CD8-positive, alpha-beta memory T cell (primary cell): ENCODE results near the gene KCNG3. TPM values are rescaled to one million over a fixed set of nuclear protein-coding genes. Genes with fewer than 3 reads are reported as not detected.
A peak's percentile ranks its signal among the peaks of the same experiment; 100 is the strongest.

Experiments
- CTCF ChIA-PET: fragments of 350-600 bp; sonication (Branson Sonifier 250); formaldehyde crosslinking; loops from one replicate; lab custom pipeline; 2021; ENCODE audit warnings: antibody characterized with exemption; lab: Charles Lee
- POLR2A ChIA-PET: fragments of 350-600 bp; sonication (Branson Sonifier 250); formaldehyde crosslinking; loops from one replicate; lab custom pipeline; 2021; ENCODE audit warnings: antibody characterized with exemption; lab: Charles Lee
- DNase-seq, 5 donors: peaks; one replicate each; pipeline versions ENCODE4 v3.0.0 to v3.0.0-alpha.2; 2020 to 2022; ENCODE audit warnings: mixed read lengths in 1 of 5
- H3K27ac ChIP-seq: one replicate; pipeline ENCODE4 v1.7.0; 2013; ENCODE audit warnings: low read depth, mild to moderate bottlenecking, low read length, moderate library complexity
- H3K27me3 ChIP-seq: 2 replicates; pipeline ENCODE4 v1.7.0; 2013; ENCODE audit warnings: low read length, mild to moderate bottlenecking; ENCODE audit not compliant: insufficient read depth, poor library complexity, severe bottlenecking
- H3K36me3 ChIP-seq: 2 replicates; pipeline ENCODE4 v1.7.0; 2013; ENCODE audit warnings: mild to moderate bottlenecking, low read length, moderate library complexity; ENCODE audit not compliant: insufficient read depth
- H3K4me1 ChIP-seq: 2 replicates; pipeline ENCODE4 v1.7.0; 2013; ENCODE audit warnings: mild to moderate bottlenecking, low read length, moderate library complexity; ENCODE audit not compliant: insufficient read depth
- H3K4me3 ChIP-seq: 2 replicates; pipeline ENCODE4 v1.7.0; 2013; ENCODE audit warnings: mild to moderate bottlenecking, low read length
- H3K9me3 ChIP-seq: 2 replicates; pipeline ENCODE4 v1.7.0; 2013; ENCODE audit warnings: mild to moderate bottlenecking, low read length
- H3K27ac Mint-ChIP-seq, 8 donors: one replicate each; pipeline ENCODE4 v1.8.0; 2020 to 2021; ENCODE audit warnings: mixed read lengths in 8 of 8, mild to moderate bottlenecking in 6 of 8, inconsistent platforms in 3 of 8, moderate library complexity in 3 of 8
- H3K27me3 Mint-ChIP-seq, 2 donors: one replicate each; pipeline ENCODE4 v1.8.0; 2020 to 2021; ENCODE audit warnings: mixed read lengths in 2 of 2, mild to moderate bottlenecking in 1 of 2, moderate library complexity in 1 of 2
- H3K36me3 Mint-ChIP-seq, 3 donors: one replicate each; pipeline ENCODE4 v1.8.0; 2020 to 2021; ENCODE audit warnings: mixed read lengths in 3 of 3, inconsistent platforms in 1 of 3, mild to moderate bottlenecking in 1 of 3
- H3K4me1 Mint-ChIP-seq, 3 donors: one replicate each; pipeline ENCODE4 v1.8.0; 2020 to 2021; ENCODE audit warnings: mixed read lengths in 3 of 3, inconsistent platforms in 1 of 3, mild to moderate bottlenecking in 1 of 3
- H3K4me3 Mint-ChIP-seq, 7 donors: one replicate each; pipeline ENCODE4 v1.8.0; 2020 to 2021; ENCODE audit warnings: mixed read lengths in 7 of 7, mild to moderate bottlenecking in 6 of 7, moderate library complexity in 4 of 7, inconsistent platforms in 2 of 7
- H3K9me3 Mint-ChIP-seq, 5 donors: one replicate each; pipeline ENCODE4 v1.8.0; 2020 to 2022; ENCODE audit warnings: mixed read lengths in 5 of 5, mild to moderate bottlenecking in 3 of 5, moderate library complexity in 2 of 5, inconsistent platforms in 1 of 5
- polyA plus RNA-seq: library from polyadenylated mRNA; unstranded; fragments of 300-500 nt; fragmentation: Illumina TruSeq; gene quantifications from one replicate; pipeline ENCODE4 v1.2.3, GENCODE V29; 2021
- total RNA-seq, 2 experiments: library from RNA; stranded (reverse); gene quantifications; one replicate each; pipeline ENCODE4 v1.2.3, GENCODE V29; 2021

The KCNG3 gene
- total and polyA plus RNA-seq, 3 experiments from 2014 or later: 0.07 to 0.09 TPM; not detected in 1

DNA sequence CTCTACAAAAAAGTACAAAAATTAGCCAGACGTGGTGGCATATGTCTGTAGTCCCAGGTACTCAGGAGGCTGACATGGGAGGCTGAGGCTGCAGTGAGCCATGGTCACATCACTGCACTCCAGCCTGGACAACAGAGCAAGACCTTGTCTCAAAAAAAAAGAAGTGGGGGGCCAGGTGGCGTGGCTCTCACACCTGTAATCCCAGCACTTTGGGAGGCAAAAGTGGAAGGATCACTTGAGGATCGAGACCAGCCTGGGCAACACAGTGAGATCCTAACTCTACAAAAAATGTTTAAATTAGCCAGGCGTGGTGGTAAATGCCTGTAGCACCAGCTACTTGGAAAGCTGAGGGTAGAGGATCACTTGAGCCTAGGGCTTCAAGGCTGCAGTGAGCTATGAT, 23.1 kb downstream of the KCNG3 start:
- Mint-ChIP-seq H3K4me3 (no peak overlapping the region), H3K27me3 (peaks cover 0 to 4% of the 10 kb centered on the region in 2 donors), H3K4me1 (no peaks in the 10 kb centered on the region), H3K27ac (no peak overlapping the region), H3K9me3 (no peaks in the 10 kb centered on the region), H3K36me3 (no peaks in the 10 kb centered on the region)
- H3K9me3 ChIP-seq: no peaks in the 10 kb centered on the region
- H3K27me3 ChIP-seq: no peaks in the 10 kb centered on the region
- H3K36me3 ChIP-seq: no peaks in the 10 kb centered on the region
- no peak overlapping the region for H3K4me3 ChIP-seq
- CTCF ChIA-PET: no interaction called here
- DNase-seq: no peak
- no peaks in the 10 kb centered on the region for H3K4me1 ChIP-seq
- POLR2A ChIA-PET: no interaction called here
- no peak overlapping the region for H3K27ac ChIP-seq

DNA sequence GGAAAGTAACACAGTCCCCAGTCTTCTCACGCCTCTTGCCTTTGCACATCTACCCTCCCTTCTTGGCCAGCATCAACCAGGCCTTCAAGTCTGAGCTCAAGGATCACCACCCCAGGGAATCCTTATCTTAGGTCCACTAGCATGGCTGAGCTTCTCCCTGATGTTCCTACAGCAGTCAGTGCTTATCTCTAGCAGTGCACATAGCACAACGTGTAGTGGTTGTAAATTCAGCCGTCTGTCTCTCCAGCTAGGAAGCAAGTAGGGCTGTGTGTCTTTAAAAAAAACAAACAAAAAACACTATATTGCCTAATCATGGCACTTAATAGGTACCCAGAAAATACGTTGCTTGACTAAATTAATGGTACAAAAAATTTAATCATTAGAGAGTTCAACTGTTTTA, 29.2 kb downstream of the KCNG3 start:
- no peak for DNase-seq
- Histone ChIP-seq H3K4me3 (no peak overlapping the region), H3K36me3 (no peaks in the 10 kb centered on the region), H3K4me1 (no peaks in the 10 kb centered on the region), H3K9me3 (no peaks in the 10 kb centered on the region), H3K27me3 (no peaks in the 10 kb centered on the region), H3K27ac (no peak overlapping the region)
- Mint-ChIP-seq H3K9me3 (no peaks in the 10 kb centered on the region), H3K27me3 (peaks cover under 1 to 7% of the 10 kb centered on the region in 2 donors), H3K4me3 (no peak overlapping the region), H3K36me3 (no peaks in the 10 kb centered on the region), H3K27ac (no peak overlapping the region), H3K4me1 (no peaks in the 10 kb centered on the region)
- POLR2A ChIA-PET: no interaction called here
- CTCF ChIA-PET: no interaction called here

DNA sequence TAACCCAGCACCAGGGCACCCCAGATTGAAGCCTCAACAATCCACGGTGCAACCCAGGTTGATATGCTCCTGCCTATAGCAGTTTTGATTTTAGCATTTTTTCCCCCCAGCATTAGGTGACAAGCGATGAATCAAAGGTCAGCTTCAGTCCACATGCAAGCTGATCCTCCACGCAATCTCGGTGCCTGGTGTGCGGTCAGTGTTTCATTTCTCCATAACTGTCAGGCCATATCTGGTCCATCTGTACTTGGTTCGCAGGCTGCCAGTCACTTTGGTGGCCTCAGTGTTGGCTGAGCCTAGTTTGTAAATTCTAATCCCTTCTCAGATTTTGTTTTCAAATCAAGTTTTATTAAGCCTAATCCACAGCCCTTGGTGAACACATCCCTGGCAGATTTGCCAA, 30.2 kb downstream of the KCNG3 start:
- H3K27ac ChIP-seq: no peak overlapping the region
- H3K9me3 Mint-ChIP-seq: peaks cover 0 to 2% (median 0%) of the 10 kb centered on the region in 5 donors
- no peak overlapping the region for H3K4me3 ChIP-seq
- H3K9me3 ChIP-seq: no peaks in the 10 kb centered on the region
- POLR2A ChIA-PET: no interaction called here
- no peaks in the 10 kb centered on the region for H3K36me3 Mint-ChIP-seq
- H3K27ac Mint-ChIP-seq: no peak overlapping the region
- no peaks in the 10 kb centered on the region for H3K4me1 Mint-ChIP-seq
- peaks cover 2 to 14% of the 10 kb centered on the region in 2 donors for H3K27me3 Mint-ChIP-seq
- no peaks in the 10 kb centered on the region for H3K36me3 ChIP-seq
- no peak overlapping the region for H3K4me3 Mint-ChIP-seq
- no peaks in the 10 kb centered on the region for H3K27me3 ChIP-seq
- no peaks in the 10 kb centered on the region for H3K4me1 ChIP-seq
- CTCF ChIA-PET: no interaction called here
- no peak for DNase-seq

DNA sequence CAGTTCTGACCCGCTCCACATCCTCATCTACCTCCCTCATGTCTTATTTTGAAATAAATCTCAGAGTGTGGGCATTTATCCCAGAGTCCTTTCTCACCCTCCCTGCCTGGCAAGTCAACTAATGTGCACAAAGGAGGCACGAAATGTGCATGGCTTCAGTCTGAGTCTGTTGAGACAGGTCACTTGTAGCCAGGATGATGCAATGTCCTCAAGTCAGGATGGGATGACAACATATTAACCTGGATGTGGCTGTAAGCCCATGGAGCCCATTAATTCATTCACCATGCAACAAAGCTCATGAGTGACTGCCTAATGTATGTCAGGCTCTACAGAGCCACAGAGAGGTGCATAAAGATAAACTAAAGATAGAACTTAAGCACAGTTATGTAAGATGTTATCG, 34.5 kb downstream of the KCNG3 start:
- Mint-ChIP-seq H3K4me3 (no peak overlapping the region), H3K36me3 (no peaks in the 10 kb centered on the region), H3K27ac (no peak overlapping the region), H3K9me3 (peaks cover 0 to 2% (median 0%) of the 10 kb centered on the region in 5 donors), H3K4me1 (no peaks in the 10 kb centered on the region), H3K27me3 (peaks cover 5 to 34% of the 10 kb centered on the region in 2 donors)
- DNase-seq: no peak
- no peaks in the 10 kb centered on the region for H3K27me3 ChIP-seq
- CTCF ChIA-PET: interaction anchor here (1.2 kb wide), 1 partner anchor 9 kb away, joined by 3 read pairs; no protein-coding TSS in a partner anchor
- H3K4me3 ChIP-seq: no peak overlapping the region
- H3K9me3 ChIP-seq: no peaks in the 10 kb centered on the region
- no peaks in the 10 kb centered on the region for H3K4me1 ChIP-seq
- H3K27ac ChIP-seq: no peak overlapping the region
- no peaks in the 10 kb centered on the region for H3K36me3 ChIP-seq
- POLR2A ChIA-PET: no interaction called here

DNA sequence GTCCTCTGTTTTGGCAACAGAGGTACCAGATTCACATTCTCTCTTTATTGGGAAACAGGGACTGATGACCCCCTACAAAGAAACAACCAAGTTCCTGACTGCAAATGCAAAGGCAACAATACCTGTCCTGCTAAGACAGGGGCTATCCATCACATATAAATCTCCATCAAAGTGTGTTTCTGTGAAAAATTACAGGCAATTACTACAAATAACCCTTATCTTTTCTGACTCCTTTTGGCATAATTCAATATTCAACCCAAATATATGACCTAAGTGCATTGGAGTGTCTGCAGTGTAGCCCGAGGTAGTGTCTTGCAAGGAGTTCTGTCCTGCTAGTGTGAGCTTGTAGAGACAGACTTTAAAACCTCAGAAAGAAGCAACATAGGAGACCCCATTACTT, 35.4 kb downstream of the KCNG3 start:
- ChIA-PET CTCF (no interaction called here), POLR2A (no interaction called here)
- H3K4me1 ChIP-seq: no peaks in the 10 kb centered on the region
- no peak overlapping the region for H3K27ac ChIP-seq
- no peak for DNase-seq
- no peaks in the 10 kb centered on the region for H3K4me1 Mint-ChIP-seq
- H3K4me3 ChIP-seq: no peak overlapping the region
- H3K36me3 ChIP-seq: no peaks in the 10 kb centered on the region
- no peak overlapping the region for H3K27ac Mint-ChIP-seq
- H3K9me3 Mint-ChIP-seq: peaks cover 0 to 2% (median 0%) of the 10 kb centered on the region in 5 donors
- H3K27me3 ChIP-seq: no peaks in the 10 kb centered on the region
- peaks cover 8 to 38% of the 10 kb centered on the region in 2 donors for H3K27me3 Mint-ChIP-seq
- no peaks in the 10 kb centered on the region for H3K36me3 Mint-ChIP-seq
- H3K4me3 Mint-ChIP-seq: no peak overlapping the region
- H3K9me3 ChIP-seq: no peaks in the 10 kb centered on the region

DNA sequence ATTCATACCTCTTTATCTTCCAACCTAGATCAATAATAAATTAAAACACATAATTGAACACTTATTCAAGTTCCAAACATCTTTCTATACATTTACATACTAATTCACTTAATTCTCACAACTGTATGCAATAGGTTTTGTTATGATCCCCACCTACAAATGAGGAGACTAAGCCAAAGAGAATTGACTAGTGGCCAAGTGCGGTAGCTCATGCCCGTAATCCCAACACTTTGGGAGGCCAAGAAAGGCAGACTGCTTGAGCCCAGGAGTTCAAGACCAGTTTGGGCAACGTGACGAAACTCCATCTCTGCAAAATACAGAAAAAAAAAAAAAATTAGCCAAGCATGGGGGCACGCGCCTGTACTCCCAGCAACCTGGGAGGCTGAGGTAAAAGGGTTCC, 36.8 kb downstream of the KCNG3 start:
- no peaks in the 10 kb centered on the region for H3K9me3 ChIP-seq
- no peaks in the 10 kb centered on the region for H3K4me1 Mint-ChIP-seq
- peak overlapping the region in 1 of 8 donors; percentile 52 for H3K27ac Mint-ChIP-seq
- H3K4me3 Mint-ChIP-seq: no peak overlapping the region
- H3K4me3 ChIP-seq: no peak overlapping the region
- H3K9me3 Mint-ChIP-seq: peaks cover 0 to 5% (median 0%) of the 10 kb centered on the region in 5 donors
- ChIA-PET POLR2A (no interaction called here), CTCF (no interaction called here)
- peaks cover 17 to 48% of the 10 kb centered on the region in 2 donors for H3K27me3 Mint-ChIP-seq
- H3K4me1 ChIP-seq: no peaks in the 10 kb centered on the region
- H3K36me3 ChIP-seq: no peaks in the 10 kb centered on the region
- no peak overlapping the region for H3K27ac ChIP-seq
- no peaks in the 10 kb centered on the region for H3K27me3 ChIP-seq
- H3K36me3 Mint-ChIP-seq: no peaks in the 10 kb centered on the region
- no peak for DNase-seq

DNA sequence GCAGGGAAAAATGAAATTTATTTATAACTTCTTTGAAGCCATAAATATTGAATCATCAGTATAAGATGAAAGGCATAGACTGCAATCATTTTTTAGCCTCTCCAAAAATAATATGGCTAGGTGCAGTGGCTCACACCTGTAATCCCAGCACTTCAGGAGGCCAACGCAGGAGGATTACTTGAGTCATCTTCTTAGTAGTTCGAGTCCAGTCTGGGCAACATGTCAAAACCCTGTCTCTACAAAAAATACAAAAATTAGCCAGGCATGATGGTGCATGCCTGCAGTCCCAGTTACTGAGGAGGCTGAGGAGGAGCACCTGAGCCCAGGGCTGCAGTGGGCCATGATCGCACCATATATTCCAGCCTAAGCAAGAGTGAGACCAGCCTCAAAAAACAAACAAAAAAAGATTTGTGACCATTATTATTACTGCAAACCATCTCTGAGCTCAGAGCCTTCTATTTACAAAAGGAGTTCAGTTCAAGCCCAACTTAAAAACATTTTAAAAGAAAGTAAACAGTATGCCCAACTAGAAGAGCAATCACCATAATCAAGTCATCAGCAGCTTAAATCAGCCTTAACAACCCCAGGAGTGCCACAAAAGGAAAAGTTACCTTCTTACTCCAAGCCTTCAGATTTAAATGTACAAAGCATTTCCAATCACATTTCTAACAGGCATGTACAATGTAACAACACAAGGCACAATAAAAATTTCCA, 37.5 kb downstream of the KCNG3 start:
- no peaks in the 10 kb centered on the region for H3K4me1 Mint-ChIP-seq
- no peak overlapping the region for H3K4me3 Mint-ChIP-seq
- peaks cover 0 to 5% (median 0%) of the 10 kb centered on the region in 5 donors for H3K9me3 Mint-ChIP-seq
- DNase-seq: no peak
- Histone ChIP-seq H3K4me1 (no peaks in the 10 kb centered on the region), H3K27ac (no peak overlapping the region), H3K4me3 (no peak overlapping the region), H3K27me3 (no peaks in the 10 kb centered on the region), H3K9me3 (no peaks in the 10 kb centered on the region), H3K36me3 (no peaks in the 10 kb centered on the region)
- H3K36me3 Mint-ChIP-seq: no peaks in the 10 kb centered on the region
- peak overlapping the region in 1 of 8 donors; percentile 50 for H3K27ac Mint-ChIP-seq
- H3K27me3 Mint-ChIP-seq: peaks cover 20 to 48% of the 10 kb centered on the region in 2 donors
- POLR2A ChIA-PET: no interaction called here
- CTCF ChIA-PET: no interaction called here

DNA sequence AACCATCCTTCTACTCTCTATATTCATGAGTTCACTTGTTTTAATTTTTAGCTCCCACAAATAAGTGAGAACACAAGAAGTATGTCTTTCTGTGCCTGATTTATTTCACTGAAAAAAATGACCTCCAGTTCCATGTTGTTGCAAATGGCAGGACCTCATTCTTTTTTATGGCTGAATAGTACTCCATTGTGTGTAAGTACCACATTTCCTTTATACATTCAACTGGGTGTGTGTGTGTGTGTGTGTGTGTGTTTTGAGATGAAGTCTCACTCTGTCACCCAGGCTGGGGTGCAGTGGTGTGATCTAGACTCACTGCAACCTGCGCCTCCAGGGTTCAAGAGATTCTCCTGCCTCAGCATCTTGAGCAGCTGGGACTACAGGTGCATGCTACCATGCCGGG, 41.2 kb downstream of the KCNG3 start:
- H3K4me1 Mint-ChIP-seq: no peaks in the 10 kb centered on the region
- Histone ChIP-seq H3K9me3 (no peaks in the 10 kb centered on the region), H3K4me1 (no peaks in the 10 kb centered on the region), H3K36me3 (no peaks in the 10 kb centered on the region), H3K27me3 (no peaks in the 10 kb centered on the region), H3K27ac (no peak overlapping the region), H3K4me3 (no peak overlapping the region)
- H3K9me3 Mint-ChIP-seq: peaks cover 0 to 3% (median 0%) of the 10 kb centered on the region in 5 donors
- ChIA-PET POLR2A (interaction anchor here (0.6 kb wide), 1 partner anchor 67 kb away, joined by 3 read pairs; no protein-coding TSS in a partner anchor), CTCF (no interaction called here)
- H3K27ac Mint-ChIP-seq: no peak overlapping the region
- peaks cover 18 to 45% of the 10 kb centered on the region in 2 donors for H3K27me3 Mint-ChIP-seq
- no peaks in the 10 kb centered on the region for H3K36me3 Mint-ChIP-seq
- DNase-seq: no peak
- no peak overlapping the region for H3K4me3 Mint-ChIP-seq
